HepG2 (cell line): ENCODE measurements around the gene TSR1. TPM values are rescaled to one million over a fixed set of nuclear protein-coding genes. Genes with fewer than 3 reads are reported as not detected.
A peak's percentile ranks its signal among the peaks of the same experiment; 100 is the strongest.

Experiments
- ARID2 ChIP-seq: sonication (generic); formaldehyde crosslinking; IDR thresholded peaks from 2 replicates; pipeline ENCODE4 v1.8.1; 2022; ENCODE audit warnings: mild to moderate bottlenecking, missing genetic modification reagents, borderline replicate concordance
- FIP1L1 ChIP-seq: fragments of 200-400 bp; formaldehyde crosslinking; IDR thresholded peaks from 2 replicates; pipeline ENCODE4 v1.6.1; 2018; ENCODE audit warnings: low read depth, mild to moderate bottlenecking, low read length, moderate library complexity, borderline replicate concordance; ENCODE audit not compliant: insufficient read depth
- HES4 ChIP-seq: sonication (generic); formaldehyde crosslinking; IDR thresholded peaks from 2 replicates; pipeline ENCODE4 v1.9.0; 2021; ENCODE audit warnings: mild to moderate bottlenecking, missing genetic modification reagents, borderline replicate concordance
- KLF9 ChIP-seq: IDR thresholded peaks from 2 replicates; pipeline ENCODE4 v1.6.1; 2016; ENCODE audit warnings: low read depth
- NFKBIZ ChIP-seq: IDR thresholded peaks from 2 replicates; pipeline ENCODE4 v1.6.1; 2018; ENCODE audit warnings: missing genetic modification reagents, missing compliant biosample characterization
- PHF8 ChIP-seq: sonication (generic); formaldehyde crosslinking; IDR thresholded peaks from 2 replicates; pipeline ENCODE4 v1.5.0; 2020; ENCODE audit warnings: missing genetic modification reagents
- TCF7 ChIP-seq: sonication (generic); IDR thresholded peaks from 2 replicates; pipeline ENCODE4 v1.6.1; 2016; ENCODE audit warnings: antibody characterized with exemption, low read depth
- TOE1 ChIP-seq: sonication (generic); formaldehyde crosslinking; IDR thresholded peaks from 2 replicates; pipeline ENCODE4 v1.4.0; 2020; ENCODE audit warnings: mild to moderate bottlenecking, missing genetic modification reagents
- ZNF839 ChIP-seq: sonication (generic); formaldehyde crosslinking; IDR thresholded peaks from 2 replicates; pipeline ENCODE4 v1.4.0; 2020; ENCODE audit warnings: missing genetic modification reagents, mild to moderate bottlenecking, borderline replicate concordance
- ZSCAN29 ChIP-seq: sonication (generic); formaldehyde crosslinking; conservative IDR thresholded peaks from 2 replicates; pipeline ENCODE4 v1.4.0; 2020; ENCODE audit warnings: mild to moderate bottlenecking, missing genetic modification reagents
- polyA plus RNA-seq, 8 experiments: library from polyadenylated mRNA; depleted of rRNA in 3 of 8; stranded (reverse) in 7 of 8; unstranded in 1 of 8; fragments of >200 nt; fragmentation: Illumina TruSeq in 4 of 8; extraction: Trizol in 4 of 8; gene quantifications; 2 replicates each; pipeline versions ENCODE4 v1.2.1 to v1.2.3, GENCODE V29; 2011 to 2016; ENCODE audit warnings: low read depth in 4 of 8, missing spikeins in 1 of 8, mixed read lengths in 1 of 8; ENCODE audit not compliant: insufficient read depth in 1 of 8
- total RNA-seq, 5 experiments: library from RNA; depleted of rRNA; stranded (reverse); fragments of >200 nt; fragmentation: Illumina TruSeq; extraction: Trizol; gene quantifications; 2 replicates each; pipeline ENCODE4 v1.2.3, GENCODE V29; 2016; ENCODE audit warnings: low read depth in 1 of 5
- TF ChIP-seq, protein P1 (sequence below): IDR thresholded peaks from 2 replicates; pipeline ENCODE4 v1.4.0; 2020; ENCODE audit warnings: mild to moderate bottlenecking, missing genetic modification reagents
- TF ChIP-seq, protein P2 (sequence below): IDR thresholded peaks from 2 replicates; pipeline ENCODE4 v1.6.1; 2016; ENCODE audit warnings: low read depth, control low read depth
- TF ChIP-seq, protein P3 (sequence below): sonication (generic); formaldehyde crosslinking; IDR thresholded peaks from 2 replicates; pipeline ENCODE4 v1.4.0; 2020; ENCODE audit warnings: missing genetic modification reagents

The TSR1 gene
- total and polyA plus RNA-seq, 2 of the 13 experiments (the other 11 are each of a cell fraction or from before 2014, with no cell fraction given), result 7.1 to 65.8 TPM

GRCh38 chr17:2303204-2304188 lies 32.8 kb downstream of the TSR1 start, which contains the start of the genes SMG6 and SRR (continued):
- TF ChIP-seq, protein P1, sequence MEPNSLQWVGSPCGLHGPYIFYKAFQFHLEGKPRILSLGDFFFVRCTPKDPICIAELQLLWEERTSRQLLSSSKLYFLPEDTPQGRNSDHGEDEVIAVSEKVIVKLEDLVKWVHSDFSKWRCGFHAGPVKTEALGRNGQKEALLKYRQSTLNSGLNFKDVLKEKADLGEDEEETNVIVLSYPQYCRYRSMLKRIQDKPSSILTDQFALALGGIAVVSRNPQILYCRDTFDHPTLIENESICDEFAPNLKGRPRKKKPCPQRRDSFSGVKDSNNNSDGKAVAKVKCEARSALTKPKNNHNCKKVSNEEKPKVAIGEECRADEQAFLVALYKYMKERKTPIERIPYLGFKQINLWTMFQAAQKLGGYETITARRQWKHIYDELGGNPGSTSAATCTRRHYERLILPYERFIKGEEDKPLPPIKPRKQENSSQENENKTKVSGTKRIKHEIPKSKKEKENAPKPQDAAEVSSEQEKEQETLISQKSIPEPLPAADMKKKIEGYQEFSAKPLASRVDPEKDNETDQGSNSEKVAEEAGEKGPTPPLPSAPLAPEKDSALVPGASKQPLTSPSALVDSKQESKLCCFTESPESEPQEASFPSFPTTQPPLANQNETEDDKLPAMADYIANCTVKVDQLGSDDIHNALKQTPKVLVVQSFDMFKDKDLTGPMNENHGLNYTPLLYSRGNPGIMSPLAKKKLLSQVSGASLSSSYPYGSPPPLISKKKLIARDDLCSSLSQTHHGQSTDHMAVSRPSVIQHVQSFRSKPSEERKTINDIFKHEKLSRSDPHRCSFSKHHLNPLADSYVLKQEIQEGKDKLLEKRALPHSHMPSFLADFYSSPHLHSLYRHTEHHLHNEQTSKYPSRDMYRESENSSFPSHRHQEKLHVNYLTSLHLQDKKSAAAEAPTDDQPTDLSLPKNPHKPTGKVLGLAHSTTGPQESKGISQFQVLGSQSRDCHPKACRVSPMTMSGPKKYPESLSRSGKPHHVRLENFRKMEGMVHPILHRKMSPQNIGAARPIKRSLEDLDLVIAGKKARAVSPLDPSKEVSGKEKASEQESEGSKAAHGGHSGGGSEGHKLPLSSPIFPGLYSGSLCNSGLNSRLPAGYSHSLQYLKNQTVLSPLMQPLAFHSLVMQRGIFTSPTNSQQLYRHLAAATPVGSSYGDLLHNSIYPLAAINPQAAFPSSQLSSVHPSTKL, result no peak; the same call in 1 of the 2 replicates
- TF ChIP-seq KLF9 (CRISPR knock-in tag) (no peak), HES4 (peak; percentile 10; the same call in 1 of the 2 replicates), TCF7 (no peak), PHF8 (CRISPR knock-in tag) (peak; percentile 92), FIP1L1 (no peak), ZNF839 (CRISPR knock-in tag) (0 out of 2 replicates have a peak, but pooled peaks have one; percentile 27), TOE1 (CRISPR knock-in tag) (no peak), ARID2 (CRISPR knock-in tag) (no peak), ZSCAN29 (CRISPR knock-in tag) (0 out of 2 replicates have a peak, but pooled peaks have one; percentile 37), NFKBIZ (CRISPR knock-in tag) (no peak)
- TF ChIP-seq, protein P2, sequence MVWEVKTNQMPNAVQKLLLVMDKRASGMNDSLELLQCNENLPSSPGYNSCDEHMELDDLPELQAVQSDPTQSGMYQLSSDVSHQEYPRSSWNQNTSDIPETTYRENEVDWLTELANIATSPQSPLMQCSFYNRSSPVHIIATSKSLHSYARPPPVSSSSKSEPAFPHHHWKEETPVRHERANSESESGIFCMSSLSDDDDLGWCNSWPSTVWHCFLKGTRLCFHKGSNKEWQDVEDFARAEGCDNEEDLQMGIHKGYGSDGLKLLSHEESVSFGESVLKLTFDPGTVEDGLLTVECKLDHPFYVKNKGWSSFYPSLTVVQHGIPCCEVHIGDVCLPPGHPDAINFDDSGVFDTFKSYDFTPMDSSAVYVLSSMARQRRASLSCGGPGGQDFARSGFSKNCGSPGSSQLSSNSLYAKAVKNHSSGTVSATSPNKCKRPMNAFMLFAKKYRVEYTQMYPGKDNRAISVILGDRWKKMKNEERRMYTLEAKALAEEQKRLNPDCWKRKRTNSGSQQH (CRISPR knock-in tag), result peak; percentile 80; the same call in 1 of the 2 replicates
- TF ChIP-seq, protein P3, sequence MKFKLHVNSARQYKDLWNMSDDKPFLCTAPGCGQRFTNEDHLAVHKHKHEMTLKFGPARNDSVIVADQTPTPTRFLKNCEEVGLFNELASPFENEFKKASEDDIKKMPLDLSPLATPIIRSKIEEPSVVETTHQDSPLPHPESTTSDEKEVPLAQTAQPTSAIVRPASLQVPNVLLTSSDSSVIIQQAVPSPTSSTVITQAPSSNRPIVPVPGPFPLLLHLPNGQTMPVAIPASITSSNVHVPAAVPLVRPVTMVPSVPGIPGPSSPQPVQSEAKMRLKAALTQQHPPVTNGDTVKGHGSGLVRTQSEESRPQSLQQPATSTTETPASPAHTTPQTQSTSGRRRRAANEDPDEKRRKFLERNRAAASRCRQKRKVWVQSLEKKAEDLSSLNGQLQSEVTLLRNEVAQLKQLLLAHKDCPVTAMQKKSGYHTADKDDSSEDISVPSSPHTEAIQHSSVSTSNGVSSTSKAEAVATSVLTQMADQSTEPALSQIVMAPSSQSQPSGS (CRISPR knock-in tag), result peak; percentile 13; the same call in 1 of the 2 replicates
